ENCODE results near the gene OR10H2. TPM values are rescaled to one million over a fixed set of nuclear protein-coding genes. Genes with fewer than 3 reads are reported as not detected.

Gene OR10H2
- total and polyA plus RNA-seq, 2 of the 8 experiments (the other 6 are each of a cell fraction or from before 2014, with no cell fraction given), result not detected

DNA sequence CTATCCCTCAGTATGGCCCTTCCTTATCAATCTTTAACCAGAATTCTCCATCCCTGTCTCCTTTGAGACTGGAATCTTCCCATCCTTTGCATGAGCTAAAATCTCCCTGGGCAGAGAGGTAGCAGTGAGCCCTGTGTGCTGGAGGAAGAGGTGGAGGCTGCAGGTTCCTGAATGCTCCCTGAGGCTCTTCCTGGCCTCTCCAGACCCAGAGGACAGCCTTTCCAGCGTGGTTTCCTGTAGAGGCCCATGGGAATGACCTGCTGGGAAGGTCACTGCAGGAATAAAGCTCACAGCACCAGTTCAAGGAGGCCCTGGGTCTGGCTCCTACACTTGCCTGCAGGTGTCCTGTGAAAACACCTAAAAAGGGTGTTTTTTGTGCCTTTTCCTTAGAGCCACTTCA, 4.6 kb downstream of the OR10H2 start (continued):
- TF ChIP-seq, protein P1, sequence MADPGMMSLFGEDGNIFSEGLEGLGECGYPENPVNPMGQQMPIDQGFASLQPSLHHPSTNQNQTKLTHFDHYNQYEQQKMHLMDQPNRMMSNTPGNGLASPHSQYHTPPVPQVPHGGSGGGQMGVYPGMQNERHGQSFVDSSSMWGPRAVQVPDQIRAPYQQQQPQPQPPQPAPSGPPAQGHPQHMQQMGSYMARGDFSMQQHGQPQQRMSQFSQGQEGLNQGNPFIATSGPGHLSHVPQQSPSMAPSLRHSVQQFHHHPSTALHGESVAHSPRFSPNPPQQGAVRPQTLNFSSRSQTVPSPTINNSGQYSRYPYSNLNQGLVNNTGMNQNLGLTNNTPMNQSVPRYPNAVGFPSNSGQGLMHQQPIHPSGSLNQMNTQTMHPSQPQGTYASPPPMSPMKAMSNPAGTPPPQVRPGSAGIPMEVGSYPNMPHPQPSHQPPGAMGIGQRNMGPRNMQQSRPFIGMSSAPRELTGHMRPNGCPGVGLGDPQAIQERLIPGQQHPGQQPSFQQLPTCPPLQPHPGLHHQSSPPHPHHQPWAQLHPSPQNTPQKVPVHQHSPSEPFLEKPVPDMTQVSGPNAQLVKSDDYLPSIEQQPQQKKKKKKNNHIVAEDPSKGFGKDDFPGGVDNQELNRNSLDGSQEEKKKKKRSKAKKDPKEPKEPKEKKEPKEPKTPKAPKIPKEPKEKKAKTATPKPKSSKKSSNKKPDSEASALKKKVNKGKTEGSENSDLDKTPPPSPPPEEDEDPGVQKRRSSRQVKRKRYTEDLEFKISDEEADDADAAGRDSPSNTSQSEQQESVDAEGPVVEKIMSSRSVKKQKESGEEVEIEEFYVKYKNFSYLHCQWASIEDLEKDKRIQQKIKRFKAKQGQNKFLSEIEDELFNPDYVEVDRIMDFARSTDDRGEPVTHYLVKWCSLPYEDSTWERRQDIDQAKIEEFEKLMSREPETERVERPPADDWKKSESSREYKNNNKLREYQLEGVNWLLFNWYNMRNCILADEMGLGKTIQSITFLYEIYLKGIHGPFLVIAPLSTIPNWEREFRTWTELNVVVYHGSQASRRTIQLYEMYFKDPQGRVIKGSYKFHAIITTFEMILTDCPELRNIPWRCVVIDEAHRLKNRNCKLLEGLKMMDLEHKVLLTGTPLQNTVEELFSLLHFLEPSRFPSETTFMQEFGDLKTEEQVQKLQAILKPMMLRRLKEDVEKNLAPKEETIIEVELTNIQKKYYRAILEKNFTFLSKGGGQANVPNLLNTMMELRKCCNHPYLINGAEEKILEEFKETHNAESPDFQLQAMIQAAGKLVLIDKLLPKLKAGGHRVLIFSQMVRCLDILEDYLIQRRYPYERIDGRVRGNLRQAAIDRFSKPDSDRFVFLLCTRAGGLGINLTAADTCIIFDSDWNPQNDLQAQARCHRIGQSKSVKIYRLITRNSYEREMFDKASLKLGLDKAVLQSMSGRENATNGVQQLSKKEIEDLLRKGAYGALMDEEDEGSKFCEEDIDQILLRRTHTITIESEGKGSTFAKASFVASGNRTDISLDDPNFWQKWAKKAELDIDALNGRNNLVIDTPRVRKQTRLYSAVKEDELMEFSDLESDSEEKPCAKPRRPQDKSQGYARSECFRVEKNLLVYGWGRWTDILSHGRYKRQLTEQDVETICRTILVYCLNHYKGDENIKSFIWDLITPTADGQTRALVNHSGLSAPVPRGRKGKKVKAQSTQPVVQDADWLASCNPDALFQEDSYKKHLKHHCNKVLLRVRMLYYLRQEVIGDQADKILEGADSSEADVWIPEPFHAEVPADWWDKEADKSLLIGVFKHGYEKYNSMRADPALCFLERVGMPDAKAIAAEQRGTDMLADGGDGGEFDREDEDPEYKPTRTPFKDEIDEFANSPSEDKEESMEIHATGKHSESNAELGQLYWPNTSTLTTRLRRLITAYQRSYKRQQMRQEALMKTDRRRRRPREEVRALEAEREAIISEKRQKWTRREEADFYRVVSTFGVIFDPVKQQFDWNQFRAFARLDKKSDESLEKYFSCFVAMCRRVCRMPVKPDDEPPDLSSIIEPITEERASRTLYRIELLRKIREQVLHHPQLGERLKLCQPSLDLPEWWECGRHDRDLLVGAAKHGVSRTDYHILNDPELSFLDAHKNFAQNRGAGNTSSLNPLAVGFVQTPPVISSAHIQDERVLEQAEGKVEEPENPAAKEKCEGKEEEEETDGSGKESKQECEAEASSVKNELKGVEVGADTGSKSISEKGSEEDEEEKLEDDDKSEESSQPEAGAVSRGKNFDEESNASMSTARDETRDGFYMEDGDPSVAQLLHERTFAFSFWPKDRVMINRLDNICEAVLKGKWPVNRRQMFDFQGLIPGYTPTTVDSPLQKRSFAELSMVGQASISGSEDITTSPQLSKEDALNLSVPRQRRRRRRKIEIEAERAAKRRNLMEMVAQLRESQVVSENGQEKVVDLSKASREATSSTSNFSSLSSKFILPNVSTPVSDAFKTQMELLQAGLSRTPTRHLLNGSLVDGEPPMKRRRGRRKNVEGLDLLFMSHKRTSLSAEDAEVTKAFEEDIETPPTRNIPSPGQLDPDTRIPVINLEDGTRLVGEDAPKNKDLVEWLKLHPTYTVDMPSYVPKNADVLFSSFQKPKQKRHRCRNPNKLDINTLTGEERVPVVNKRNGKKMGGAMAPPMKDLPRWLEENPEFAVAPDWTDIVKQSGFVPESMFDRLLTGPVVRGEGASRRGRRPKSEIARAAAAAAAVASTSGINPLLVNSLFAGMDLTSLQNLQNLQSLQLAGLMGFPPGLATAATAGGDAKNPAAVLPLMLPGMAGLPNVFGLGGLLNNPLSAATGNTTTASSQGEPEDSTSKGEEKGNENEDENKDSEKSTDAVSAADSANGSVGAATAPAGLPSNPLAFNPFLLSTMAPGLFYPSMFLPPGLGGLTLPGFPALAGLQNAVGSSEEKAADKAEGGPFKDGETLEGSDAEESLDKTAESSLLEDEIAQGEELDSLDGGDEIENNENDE (IDR thresholded peaks at IDR 0.05; ENCODE audit: insufficient replicate concordance, low read length), result no peak
- TF ChIP-seq HDAC6 (IDR thresholded peaks at IDR 0.05; ENCODE audit: low read depth, low read length) (no peak), E2F6 (IDR thresholded peaks at IDR 0.05) (no peak), GABPA (IDR thresholded peaks at IDR 0.05; ENCODE audit: borderline replicate concordance, insufficient read depth, low read length) (no peak), BCL11A (IDR thresholded peaks at IDR 0.05; ENCODE audit: low read depth in 2 of 2, low read length in 2 of 2) (no peak), PHF8 (conservative IDR thresholded peaks at IDR 0.05; ENCODE audit: low read depth, low read length) (no peak), BACH1 (IDR thresholded peaks at IDR 0.05; ENCODE audit: low read length) (no peak), TEAD4 (IDR thresholded peaks at IDR 0.05; ENCODE audit: low read depth, low read length) (no peak), SAP30 (IDR thresholded peaks at IDR 0.05; ENCODE audit: insufficient read depth, insufficient replicate concordance, low read length) (no peak), EP300 (IDR thresholded peaks at IDR 0.05; ENCODE audit: borderline replicate concordance in 1 of 2, low read depth in 2 of 2, low read length in 2 of 2) (no peak), SP2 (IDR thresholded peaks at IDR 0.05; ENCODE audit: low read length) (no peak)

Measured in H1 (cell line).